ENCODE data around the gene PITPNM3.

DNA sequence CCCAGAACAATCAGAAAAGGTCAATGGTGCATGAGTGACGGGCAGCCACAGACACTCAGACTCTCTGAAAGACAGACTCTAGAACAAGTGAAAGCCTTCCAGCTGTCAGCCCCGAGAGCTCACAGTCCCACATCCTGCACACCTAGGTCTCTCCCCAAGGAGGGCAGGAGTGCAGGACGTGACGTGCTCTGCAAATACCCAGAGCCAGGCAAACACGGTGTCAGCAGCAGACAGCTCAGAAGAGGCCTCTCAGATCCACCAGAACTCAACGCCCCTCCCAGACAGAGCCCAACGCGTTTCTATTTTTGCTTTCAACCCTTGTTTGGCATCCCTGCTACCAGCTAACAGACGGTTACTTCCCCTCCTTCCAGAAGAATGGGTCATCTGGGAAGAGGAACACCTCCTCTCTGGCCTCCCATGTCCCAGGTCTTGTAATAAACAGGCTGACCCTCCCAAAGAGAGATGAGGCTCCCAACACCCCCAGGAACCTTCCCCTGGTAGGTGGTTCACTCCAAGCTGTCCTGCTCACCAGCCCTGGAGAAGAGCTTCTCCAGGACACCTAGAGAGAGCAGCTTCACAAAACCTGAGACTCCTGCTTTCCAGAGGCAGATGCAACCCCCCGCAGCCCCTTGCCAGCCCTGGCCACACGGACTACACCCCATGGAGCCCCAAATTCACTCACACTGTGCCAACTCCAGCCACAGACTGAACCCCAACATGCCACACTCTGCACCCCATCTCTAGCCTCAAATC, 7.6 kb downstream of the PITPNM3 start:
- TF ChIP-seq, protein P1, sequence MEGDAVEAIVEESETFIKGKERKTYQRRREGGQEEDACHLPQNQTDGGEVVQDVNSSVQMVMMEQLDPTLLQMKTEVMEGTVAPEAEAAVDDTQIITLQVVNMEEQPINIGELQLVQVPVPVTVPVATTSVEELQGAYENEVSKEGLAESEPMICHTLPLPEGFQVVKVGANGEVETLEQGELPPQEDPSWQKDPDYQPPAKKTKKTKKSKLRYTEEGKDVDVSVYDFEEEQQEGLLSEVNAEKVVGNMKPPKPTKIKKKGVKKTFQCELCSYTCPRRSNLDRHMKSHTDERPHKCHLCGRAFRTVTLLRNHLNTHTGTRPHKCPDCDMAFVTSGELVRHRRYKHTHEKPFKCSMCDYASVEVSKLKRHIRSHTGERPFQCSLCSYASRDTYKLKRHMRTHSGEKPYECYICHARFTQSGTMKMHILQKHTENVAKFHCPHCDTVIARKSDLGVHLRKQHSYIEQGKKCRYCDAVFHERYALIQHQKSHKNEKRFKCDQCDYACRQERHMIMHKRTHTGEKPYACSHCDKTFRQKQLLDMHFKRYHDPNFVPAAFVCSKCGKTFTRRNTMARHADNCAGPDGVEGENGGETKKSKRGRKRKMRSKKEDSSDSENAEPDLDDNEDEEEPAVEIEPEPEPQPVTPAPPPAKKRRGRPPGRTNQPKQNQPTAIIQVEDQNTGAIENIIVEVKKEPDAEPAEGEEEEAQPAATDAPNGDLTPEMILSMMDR (IDR thresholded peaks at IDR 0.05) = no peak
- TF ChIP-seq POLR2A (IDR thresholded peaks at IDR 0.05) = no peak

Measured in heart left ventricle (tissue), 13 donors.